ENCODE data around the gene TMEFF1.
A peak's percentile ranks its signal among the peaks of the same experiment; 100 is the strongest.
"Not testable (repeated sequence)": the region's sequence is repeated elsewhere in the genome, so short reads cannot be mapped to it uniquely, and the experiment has no call there.

The TMEFF1 gene, protein sequence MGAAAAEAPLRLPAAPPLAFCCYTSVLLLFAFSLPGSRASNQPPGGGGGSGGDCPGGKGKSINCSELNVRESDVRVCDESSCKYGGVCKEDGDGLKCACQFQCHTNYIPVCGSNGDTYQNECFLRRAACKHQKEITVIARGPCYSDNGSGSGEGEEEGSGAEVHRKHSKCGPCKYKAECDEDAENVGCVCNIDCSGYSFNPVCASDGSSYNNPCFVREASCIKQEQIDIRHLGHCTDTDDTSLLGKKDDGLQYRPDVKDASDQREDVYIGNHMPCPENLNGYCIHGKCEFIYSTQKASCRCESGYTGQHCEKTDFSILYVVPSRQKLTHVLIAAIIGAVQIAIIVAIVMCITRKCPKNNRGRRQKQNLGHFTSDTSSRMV

DNA sequence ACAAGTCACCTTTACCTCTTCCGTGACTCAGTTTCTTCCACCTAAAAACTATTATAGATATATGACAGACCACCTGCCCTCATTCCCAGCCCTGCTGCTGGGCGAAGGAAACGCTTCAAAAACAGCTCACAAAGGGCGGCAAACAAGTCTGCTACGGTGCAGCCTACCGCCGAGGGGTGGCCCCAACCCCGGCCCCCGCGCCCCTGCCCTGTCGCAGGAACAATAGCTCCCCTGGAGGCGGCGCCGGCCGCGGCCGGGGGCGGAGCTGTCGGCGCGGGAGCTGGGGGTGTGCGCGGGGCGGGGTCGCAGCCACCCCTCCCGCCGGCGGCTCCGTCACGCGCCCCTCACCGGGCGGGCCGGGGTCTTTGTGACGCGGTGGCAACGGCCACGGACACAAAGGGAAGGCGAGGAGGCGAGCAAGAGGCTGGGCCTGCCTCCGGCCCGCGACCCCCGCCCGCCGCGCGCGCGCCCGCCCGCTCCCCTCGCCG, at the start of gene TMEFF1:
TSS of gene TMEFF1 (plus strand) at position 362 of the 488 bp plus-strand sequence. CDS start 396 bp downstream, outside the sequence.
- peak in 1 of 2 experiments; percentile 49 for DNase-seq

DNA sequence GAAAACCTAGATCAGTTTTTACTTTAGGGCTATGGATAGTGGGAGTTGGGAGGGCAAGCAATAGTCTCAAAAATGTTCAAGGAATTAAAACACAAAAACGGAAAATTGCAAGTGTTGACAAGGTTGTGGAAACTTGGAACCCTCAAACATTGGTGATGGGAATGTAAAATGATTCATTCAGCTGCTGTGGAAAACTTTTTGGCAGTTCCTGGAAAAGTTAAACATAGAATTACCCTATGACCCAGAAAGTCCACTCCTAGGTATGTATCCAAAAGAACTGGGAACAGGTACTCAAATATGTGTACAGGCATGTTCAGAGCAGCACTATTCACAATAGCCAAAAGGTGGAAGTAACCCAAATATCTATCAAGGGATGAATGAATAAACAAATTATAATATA, 47.2 kb upstream of the TMEFF1 start:
- DNase-seq: no peak

DNA sequence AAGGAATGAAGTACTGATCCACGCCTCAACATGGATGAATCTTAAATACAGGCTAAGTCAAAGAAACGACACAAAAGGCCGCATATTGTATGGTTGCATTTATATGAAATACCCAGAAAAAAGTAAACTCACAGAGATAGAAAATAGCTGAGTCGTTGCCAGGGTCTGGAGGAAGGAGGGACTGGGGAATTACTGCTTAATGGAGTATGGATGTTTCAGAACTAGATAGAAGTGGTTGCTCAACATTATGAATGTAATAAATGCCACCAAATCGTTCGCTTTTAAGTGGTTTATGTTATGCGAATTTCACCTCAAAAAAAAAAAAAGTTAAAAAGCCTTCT, 46.8 kb upstream of the TMEFF1 start:
- DNase-seq: no peak

DNA sequence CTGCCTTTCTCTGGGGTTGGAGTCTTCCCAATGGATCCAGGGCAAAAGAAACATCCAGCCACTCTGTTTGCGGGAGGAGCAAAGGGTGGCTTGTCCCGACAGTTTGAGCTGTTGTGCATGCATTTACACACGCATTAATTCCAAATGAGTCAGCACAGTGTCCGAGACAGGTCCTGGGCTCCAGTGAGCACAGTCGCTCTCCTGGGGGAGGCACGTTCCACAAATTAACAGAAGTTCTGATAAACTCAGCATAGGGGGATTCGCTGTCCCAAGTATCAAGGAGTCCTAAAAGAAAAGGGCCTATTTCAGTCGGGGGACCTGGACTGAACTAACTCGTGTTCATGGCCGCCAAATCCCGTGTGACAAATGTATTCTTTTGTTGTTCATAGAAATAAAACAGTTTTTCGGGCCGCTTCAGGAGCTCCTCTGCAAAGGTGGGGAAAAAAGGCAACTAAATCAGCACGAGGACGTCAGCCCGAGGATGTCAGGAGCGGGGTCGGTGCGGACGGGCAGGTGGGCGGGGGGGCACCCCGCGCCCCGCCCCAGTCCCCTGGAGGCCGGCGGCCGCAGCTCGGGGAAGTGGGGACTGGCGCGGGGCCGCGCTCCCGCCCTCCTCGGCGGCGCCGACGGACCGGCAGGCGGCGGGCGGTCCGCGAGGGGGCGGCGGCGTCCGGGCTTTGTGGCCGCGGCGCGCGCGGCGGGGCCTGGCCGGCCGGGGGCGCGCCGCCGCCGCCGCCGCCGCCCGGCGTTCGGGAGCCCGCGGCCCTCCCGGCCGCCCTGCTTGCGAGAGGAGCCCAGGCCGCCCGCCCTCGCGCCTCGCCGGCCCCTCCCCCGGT, 46.2 kb upstream of the TMEFF1 start, which contains the start of gene MSANTD3:
TSS of gene MSANTD3 (plus strand) at position 614 of the 836 bp plus-strand sequence. CDS start 14,796 bp downstream, outside the sequence.
- DNase-seq: peak in 1 of 2 experiments; percentile 44

DNA sequence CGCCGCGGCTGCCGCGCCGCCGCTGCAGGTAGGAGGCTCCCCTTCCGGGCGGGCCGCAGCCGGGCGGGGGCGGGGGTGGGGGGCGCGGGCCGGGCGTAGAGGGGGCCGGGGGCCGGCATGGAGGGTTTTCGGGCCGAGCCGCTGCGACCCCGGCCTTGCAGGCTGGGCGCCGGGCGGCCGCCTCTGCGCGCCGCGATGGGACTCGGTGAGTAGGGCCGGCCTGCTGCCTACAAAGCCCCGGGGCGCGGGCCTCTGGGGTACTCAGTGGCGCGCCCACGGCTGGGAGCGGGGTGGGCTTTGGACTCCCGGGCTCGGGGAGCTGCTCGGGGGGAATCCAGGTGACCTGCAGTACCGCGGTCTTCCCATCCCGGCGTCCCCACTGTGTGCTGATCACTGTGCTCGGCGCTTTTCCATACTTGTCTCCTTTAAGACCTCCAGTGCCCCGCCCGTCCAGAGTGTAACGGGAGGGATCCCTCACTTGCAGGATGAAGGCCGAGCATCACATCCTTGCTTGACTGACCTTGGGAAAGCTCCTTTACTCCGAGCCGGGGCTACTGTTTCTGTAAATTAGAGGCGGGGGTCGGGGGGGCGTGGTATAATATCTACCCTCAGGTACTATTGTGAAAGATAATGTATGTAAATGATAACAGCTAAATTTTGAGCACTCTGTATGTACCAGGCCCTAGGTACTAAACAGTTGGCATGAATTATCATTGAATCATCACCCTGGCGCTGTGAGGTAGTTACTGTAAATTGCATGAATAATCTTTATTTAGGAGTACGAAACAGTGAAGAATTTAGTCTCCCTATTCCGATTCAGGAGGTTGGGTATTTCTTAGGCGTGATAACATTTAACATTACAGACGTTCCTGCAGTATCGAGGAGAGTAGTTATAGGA, 45.3 kb upstream of the TMEFF1 start:
- DNase-seq: peak in 1 of 2 experiments; percentile 30

DNA sequence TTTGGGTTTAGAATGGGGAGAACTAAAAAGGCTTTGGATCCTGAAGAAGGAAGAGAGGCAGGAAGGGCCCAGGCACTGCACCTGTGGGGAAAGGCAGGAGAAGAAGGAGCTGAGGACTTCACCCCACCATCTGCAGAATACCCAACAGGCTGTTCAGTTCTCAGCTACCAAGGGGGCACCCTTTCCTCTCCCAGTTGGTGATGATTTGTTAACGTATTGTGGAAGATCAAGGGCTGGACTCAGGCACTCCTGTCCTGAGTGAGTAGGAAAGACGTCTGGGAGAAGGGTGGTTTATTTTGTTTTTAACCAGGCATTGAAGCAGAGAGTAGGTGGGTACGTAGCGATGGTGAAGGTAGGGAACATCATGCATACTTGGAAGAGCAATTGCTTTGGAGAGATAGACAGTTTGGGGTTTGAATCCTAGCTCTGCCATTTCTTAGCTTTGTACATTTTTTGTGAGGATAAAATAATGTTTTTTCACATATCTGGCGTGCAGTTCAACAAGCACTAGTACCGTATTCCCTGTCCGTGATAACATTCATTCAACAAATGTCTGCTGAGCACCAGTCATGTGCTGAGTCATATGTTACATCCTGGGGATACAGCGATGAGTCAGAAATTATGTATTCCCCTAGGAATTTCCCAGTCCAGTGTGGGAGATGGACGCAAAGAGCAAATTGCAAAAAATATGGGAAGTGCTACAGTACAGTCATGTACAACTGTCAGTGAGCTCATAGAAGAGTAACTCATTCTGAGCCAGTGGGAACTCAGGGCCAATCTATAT, 43.9 kb upstream of the TMEFF1 start:
- peak in 1 of 2 experiments; percentile 38 for DNase-seq

DNA sequence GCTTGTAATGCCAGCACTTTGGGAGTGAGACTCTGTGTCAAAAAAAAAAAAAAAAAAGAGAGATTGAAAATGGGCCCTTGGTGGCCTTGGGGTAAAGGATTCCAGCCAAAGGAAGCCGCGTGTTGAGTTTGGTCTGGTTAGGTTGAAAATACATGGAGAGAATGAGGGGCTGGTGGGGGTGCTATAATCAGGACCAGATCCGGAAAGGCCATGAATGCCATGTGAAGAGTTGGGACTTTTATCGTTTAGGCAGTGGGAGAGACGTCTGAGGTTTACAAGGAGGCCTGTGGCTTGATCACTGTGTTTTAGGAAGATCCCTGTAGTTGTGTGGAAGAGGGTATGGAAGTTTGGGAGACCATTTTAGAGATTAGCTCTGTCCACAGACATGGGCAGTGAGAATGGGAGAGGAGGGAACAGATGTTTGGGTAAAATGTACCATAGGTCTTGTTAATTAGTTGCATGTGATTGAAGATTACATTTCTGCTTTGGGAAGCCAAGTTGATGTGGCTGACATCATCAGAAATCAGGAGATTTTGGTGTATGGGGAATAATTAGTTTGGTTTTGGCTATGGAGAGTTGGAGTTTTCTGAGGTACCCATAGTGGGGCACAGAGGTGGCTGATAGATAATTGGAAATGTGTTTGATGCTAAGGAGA, 42.5 kb upstream of the TMEFF1 start:
- no peak for DNase-seq

DNA sequence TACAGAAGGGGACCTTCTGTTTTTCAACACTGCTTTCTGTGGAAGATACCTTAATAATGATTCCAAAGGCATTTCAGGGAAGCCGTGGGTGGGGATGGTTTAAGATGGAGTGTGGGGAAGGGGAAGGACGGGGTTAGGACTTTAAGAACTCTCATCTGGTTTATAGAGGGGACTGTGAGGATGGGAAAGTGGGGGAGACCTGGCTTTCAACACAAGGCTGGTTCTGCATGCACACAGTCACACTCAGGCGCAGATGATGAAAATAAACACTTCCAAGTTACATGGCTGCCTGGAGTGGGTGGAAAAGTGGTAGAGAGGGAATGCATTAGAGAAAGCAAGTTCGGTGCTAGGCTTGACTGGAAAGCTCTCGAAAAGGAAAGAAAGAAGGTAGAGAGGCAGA, 41.1 kb upstream of the TMEFF1 start:
- DNase-seq: no peak

DNA sequence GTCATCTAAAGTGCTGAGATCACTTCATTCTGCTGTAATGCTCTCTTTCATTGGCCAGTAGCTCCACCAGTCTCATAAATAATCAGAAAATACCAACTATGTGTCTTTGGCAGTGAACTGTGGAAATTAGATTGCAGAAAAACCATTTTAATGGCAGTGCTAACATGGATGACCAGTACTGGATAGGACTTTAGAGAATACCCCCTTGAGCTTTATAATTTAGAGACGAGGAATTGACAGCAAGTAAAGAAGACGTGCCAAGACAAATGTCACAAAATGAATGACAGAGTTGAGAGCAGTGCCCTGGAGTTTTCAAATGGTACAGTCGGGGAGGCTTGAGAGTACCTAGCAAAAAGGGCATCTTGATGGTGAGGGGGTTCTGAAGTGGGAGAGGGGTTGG, 40.2 kb upstream of the TMEFF1 start:
- DNase-seq: no peak

DNA sequence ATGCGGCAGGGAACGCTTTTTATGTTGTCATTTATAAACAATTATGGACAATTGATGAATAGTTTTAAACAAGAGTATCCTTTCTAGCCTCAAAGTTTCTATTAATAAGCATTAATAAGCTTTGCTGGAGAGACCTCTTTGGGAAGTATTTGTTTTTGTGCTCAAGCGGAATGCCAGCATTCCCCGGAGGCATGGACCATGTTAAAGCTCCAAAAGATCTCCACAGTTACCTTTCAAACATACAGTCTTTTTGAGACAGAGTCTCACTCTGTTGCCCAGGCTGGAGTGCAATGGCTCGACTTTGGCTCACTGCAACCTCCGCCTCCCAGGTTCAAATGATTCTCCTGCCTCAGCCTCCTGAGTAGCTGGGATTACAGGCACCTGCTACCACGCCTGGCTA, 36.4 kb upstream of the TMEFF1 start:
- no peak for DNase-seq

DNA sequence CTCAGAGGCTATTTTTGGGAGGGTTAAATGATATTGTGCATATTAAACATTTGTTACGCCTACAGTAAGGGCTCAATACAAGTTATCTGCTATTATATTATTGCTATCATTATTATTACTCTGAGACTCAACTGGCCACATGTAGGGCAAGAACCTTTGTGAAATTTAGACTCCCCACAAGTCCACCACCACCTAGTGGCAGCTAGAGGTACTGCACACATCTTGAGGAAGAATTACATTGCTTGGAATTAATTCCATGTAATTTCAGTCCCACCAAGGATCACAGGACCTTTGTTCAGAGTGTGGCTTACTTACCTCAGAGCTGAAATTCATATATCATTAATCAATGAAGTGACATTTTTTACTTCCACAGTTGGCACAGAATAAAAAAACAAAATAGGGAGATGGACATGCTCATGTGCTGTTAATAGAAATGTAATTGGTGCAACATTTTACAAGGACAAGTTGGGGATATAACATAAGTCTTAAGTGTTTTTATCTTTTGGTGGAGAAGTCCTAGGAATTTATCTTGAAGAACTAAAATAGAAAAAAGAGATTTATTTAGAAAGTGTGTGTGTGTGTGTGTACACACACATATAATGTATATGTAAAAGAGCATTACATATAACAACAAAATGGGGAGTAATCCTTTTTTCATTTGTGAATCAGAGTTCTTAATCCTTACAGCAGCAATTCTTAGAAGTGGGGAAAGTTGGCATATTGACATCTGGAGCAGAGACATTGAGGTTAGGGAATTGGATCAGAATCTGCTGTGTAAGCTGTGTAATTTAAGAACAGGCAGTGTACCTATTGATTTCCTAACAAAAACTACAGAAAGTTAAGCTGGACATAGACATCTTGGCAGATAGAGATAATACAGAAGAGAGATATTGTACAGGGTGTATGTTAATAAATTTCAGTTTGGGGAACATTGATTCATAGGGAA, 34.8 kb upstream of the TMEFF1 start:
- peak; percentile 21 to 66 for DNase-seq

DNA sequence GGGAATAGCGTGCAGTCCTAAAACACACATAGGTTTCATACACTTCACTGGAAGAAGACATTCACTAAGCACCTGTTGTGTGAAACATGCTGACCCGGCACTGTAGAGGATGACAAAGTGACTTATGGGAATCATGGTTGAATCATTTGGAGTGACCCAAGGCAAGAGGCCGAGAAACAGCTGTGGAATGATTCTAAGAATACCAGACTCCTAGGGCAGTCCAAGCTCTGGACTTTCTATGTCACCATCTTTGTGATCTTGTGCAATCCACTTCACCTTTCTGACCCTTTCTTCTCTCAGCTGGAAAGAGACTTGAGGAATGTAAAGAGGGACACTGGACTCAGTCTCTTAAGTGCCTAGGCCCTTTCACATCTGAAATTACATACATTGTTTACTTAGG, 32.9 kb upstream of the TMEFF1 start:
- no peak for DNase-seq

DNA sequence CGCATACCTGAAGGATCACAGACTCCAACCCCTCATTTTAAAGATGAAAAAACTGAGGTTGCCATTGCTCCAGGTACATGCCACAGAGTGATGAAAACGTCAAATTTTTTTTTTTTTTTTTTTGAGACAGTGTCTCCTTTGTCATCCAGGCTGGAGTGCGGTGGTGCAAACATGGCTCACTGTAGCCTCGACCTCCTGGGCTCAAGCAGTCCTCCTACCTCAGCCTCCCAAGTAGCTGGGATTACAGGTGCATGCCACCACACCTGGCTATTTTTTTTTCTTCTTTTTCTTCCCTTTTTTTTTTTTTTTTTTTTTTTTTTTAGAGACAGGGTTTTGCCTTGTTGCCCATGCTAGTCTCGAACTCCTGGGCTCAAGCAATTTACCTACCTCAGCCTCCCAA, 32.5 kb upstream of the TMEFF1 start:
- DNase-seq: not testable (repeated sequence)

DNA sequence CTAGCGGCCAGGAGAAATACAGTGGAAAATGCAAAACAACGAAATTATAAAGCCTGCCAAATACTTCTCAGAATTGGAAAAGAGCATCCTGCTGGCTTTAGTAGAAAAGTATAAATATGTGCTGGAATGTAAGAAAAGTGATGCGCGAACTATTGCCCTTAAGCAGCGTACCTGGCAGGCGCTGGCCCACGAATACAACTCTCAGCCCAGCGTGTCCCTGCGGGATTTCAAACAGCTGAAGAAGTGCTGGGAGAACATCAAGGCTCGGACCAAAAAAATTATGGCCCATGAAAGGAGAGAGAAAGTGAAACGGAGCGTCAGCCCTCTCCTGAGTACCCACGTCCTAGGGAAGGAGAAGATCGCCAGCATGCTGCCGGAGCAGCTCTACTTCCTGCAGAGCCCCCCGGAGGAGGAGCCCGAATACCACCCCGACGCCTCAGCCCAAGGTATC, 31.0 kb upstream of the TMEFF1 start:
- no peak for DNase-seq

DNA sequence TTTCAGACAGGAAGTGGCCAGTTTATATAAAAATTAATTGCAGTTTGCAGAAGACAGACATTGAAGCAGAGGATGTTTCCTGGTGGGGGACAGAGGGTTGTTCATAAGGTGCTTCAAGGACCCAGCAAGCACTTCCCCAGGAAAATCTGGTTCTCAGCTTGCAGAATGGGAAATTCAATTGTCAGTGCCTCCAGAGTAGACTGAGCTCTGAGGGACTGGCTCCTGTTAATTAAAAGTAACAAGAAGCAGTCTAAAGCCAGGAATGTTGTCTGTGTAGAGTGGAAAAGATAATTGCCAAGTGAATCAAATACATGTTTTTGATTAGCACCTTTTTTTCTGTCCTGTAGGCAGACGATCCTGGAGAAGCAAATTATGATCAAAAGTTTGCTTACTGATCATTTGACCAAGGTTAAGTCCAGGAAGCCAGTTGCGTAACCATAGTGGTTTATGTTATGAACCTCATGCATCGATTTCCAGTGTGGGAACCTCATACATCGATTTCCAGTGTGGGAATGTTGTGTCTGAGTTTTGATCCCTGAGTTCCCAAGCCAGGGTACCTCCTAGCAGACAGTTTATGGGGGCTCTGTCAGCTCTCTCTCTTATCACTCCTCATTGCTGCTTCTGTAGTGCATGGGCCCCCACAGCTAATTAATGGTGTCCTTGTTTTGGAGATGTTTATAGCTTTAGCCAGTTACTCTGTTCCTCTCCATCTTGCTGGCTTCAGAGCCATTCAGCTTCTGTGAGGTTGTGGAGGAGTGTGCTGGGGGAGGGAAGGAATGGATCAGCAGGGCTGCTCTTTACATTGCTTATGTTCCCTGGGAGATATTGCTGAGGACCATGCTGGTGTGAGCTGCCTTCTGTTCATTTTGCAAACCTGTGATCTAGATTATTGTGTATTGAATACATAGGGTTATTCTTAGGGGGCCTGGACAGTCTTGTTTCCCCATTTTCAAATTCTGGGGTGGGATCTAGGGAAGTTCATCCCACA, 28.9 kb upstream of the TMEFF1 start:
- DNase-seq: no peak

DNA sequence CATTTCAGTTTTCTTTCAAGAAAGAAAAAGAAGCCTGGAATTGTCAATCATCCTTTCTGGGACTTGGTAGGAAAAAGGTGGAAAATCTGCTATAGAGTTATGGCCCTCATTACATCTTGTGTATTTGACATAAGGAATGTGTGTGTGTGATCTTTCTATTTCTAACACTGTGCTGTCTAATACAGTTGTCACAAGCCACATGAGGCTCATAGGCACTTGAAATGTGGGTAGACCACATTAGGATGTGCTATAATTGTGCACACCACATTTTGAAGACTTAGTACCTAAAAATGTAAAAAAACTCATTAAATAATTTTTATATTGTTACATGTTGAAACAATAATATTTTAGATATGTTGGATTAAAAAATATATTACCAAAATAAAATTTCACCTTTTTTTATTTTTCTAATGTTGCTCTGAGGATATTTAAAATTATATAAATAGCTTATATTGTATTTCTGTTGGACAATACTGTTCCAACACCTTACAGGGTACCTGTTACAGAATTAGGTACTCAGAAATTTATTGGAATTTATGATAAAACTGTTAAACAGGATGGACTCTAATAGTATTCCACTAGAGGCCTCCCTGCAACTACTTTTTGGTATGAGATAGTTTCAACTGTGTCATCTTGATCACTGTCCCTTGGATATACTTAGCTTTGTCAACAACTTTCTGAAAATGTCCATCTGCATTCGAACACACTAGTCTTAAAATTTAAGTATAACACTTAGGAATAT, 27.6 kb upstream of the TMEFF1 start:
- no peak for DNase-seq

DNA sequence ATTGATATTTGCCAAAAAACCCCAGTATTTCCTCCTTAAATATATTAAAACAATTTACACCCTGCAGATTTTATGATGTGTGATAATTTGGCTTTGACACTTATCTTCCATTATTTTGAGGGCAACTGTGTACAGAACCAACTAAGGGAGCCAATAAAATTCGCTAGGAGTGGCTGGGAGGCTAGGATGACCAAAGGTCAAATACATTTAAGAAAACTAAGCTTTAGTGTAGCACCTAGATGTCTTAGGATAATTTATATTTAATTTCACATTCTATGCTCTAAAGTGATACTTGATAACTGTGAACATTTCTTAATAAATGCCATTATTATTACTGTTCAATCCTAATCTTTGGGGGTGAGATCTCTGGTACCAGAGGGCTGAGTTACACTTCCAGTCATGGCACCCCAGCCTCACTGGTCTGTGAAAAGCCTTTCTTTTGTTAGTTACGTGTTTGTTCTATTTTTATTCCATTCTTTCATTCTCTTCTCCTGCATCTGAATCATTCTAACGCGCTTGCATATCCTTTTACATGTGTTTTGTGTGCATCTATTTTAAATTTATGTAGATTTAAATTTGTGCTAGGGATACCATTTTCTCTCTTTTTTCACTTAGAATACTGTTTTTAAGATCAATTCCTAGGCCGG, 26.9 kb upstream of the TMEFF1 start:
- DNase-seq: no peak

DNA sequence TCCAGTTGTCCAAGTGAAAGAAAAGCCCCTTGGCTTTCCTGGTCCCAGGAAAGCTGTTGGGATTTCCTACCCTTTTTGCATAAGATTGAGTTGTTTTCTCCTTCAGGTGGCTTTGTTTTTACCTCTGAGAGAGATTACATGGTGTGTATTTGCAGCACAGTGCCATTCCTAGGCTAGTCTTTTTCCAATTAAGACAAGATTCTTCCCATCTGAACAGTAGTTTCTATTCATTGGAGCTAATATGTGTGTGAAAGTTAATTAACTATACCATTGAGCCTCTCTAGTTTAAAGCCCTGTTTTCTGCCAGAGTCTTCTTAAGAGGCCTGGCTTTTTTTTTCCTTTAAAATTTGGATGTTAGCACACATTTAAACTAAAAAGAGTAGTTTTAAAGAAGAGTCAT, 25.9 kb upstream of the TMEFF1 start:
- DNase-seq: no peak

All from NCI-H446 (cell line).